ENCODE data around the gene IFI44L. TPM values are rescaled to one million over a fixed set of nuclear protein-coding genes. Genes with fewer than 3 reads are reported as not detected.
A peak's percentile ranks its signal among the peaks of the same experiment; 100 is the strongest.

The IFI44L gene
- total and polyA plus RNA-seq, 7 donors: 0.91 to 5.6 (median 2.5) TPM

DNA sequence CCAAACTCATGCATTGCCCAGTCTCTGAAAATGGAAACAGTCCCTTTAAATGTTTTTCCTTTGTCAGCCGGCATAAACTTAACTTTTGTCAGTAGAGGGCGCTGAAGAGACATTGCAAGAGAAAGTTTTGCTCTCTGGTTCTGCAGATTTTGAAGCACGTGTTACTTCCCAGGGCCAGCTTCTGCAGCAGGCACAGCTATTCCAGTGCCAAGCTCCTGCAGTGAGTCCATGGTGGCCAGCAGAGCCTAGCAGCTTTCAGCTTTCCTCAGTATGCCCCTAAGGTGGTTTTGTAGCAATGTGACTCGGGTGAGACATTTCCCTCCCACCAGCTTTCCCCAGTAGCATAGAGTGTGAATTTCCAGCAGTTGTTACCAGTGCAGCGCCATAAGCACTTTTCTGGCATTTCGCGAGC is 2.6 kb upstream of the IFI44L start:
- intact Hi-C loops (cut with DNase I): loop anchor here (1.0 to 10.0 kb wide), 4 partner anchors 55 to 473 kb away; no protein-coding TSS in a partner anchor
- no peaks in the 10 kb centered on the region for H3K36me3 ChIP-seq (ENCODE audit: insufficient read depth in 1 of 2, low read depth in 1 of 2)
- WGBS, 3 donors: 23 to 33% (median 24%) methylated on average over 7 of the region's 7 CpGs
- no peaks in the 10 kb centered on the region for H3K9me3 ChIP-seq
- H3K27ac ChIP-seq: no peak overlapping the region
- H3K27me3 ChIP-seq (ENCODE audit: insufficient read depth in 3 of 3, low read length in 2 of 3): no peaks in the 10 kb centered on the region
- DNase-seq (peak; percentile 53 to 70), ATAC-seq (peak; percentile 78 to 95 (median 92))
- TF ChIP-seq, protein P1, sequence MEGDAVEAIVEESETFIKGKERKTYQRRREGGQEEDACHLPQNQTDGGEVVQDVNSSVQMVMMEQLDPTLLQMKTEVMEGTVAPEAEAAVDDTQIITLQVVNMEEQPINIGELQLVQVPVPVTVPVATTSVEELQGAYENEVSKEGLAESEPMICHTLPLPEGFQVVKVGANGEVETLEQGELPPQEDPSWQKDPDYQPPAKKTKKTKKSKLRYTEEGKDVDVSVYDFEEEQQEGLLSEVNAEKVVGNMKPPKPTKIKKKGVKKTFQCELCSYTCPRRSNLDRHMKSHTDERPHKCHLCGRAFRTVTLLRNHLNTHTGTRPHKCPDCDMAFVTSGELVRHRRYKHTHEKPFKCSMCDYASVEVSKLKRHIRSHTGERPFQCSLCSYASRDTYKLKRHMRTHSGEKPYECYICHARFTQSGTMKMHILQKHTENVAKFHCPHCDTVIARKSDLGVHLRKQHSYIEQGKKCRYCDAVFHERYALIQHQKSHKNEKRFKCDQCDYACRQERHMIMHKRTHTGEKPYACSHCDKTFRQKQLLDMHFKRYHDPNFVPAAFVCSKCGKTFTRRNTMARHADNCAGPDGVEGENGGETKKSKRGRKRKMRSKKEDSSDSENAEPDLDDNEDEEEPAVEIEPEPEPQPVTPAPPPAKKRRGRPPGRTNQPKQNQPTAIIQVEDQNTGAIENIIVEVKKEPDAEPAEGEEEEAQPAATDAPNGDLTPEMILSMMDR (IDR thresholded peaks at IDR 0.05): peak; percentile 83
- peak overlapping the region; percentile 14 for H3K4me3 ChIP-seq
- H3K4me1 ChIP-seq: peaks cover 10% of the 10 kb centered on the region

DNA sequence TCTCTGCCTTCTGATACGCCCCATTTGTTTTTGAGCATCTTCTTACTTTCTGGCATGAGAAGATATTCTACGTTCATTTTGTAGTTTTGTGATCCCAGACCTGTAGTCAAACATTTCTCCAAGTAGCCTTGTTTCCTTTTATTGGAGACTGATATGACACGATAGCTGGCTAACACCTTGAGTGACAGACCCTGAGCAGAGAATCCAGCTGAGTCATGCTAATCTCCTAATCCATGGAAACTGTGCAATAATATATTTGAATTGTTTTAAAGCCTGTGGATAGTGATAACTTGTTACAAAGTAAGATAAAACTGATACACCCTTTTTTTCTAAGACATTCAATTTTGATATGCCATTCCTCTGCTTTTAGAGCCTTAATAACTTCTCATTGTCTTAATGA is 1.2 kb upstream of the IFI44L start:
- intact Hi-C loops (cut with DNase I): loop anchor here in 1 of 2 donors (2.0 to 10.0 kb wide), 2 partner anchors 54 to 474 kb away; no protein-coding TSS in a partner anchor
- TF ChIP-seq, protein P1 (IDR thresholded peaks at IDR 0.05): no peak
- Histone ChIP-seq H3K4me1 (peaks cover 10% of the 10 kb centered on the region), H3K36me3 (ENCODE audit: insufficient read depth in 1 of 2, low read depth in 1 of 2) (no peaks in the 10 kb centered on the region), H3K9me3 (no peaks in the 10 kb centered on the region), H3K27me3 (ENCODE audit: insufficient read depth in 3 of 3, low read length in 2 of 3) (no peaks in the 10 kb centered on the region), H3K4me3 (peak overlapping the region; percentile 58), H3K27ac (peak overlapping the region; percentile 58)
- ATAC-seq: no peak
- DNase-seq: no peak
- 34 to 48% (median 45%) methylated on average over 3 of the region's 3 CpGs for WGBS, 3 donors

DNA sequence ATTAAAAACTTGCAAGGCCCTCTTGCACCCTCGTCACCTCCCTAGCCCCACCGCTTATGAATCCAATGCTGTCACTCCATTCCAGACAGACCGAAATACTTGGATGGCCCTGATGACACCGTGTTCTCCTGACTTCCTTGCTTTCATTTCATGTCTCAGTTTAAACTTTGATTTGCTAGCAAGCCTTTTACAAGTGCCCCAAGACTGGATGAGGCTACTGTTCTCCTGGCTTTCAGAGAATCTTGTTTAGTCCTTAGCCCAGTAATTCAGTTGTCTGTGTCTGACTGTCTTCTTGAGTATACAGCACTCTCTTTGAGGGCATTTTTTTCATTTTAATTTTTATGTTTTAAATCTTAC is 824 bp upstream of the IFI44L start:
- WGBS, 3 donors: 16 to 30% (median 17%) methylated on average over 4 of the region's 4 CpGs

DNA sequence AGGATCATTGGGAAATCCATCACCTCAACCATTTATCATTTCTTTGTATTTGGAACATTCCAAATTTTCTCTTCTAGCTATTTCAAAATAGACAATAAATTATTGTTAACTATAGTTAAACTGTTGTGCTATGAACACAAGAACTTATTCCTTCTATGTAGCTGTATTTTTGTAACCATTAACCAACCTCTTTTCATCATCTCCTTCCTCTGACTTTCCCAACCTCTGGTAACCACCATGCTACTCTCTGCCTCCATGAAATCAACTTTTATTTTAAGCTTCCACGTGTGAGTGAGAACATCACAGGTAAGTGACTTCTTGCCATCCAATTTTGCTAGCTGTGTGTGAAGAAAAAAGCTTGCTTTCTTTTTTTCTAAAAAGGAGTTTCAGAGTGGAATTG is 418 bp downstream of the IFI44L start:
- 0 to 3% (median 3%) methylated on average over 1 of the region's 1 CpG for WGBS, 3 donors
- H3K27ac ChIP-seq: peak overlapping the region; percentile 58
- DNase-seq: no peak

More for the DNA sequence above, 824 bp upstream of the IFI44L start:
- TF ChIP-seq, protein P1 (IDR thresholded peaks at IDR 0.05): no peak
- Histone ChIP-seq H3K27ac (peak overlapping the region; percentile 58), H3K4me3 (peak overlapping the region; percentile 58), H3K27me3 (ENCODE audit: insufficient read depth in 3 of 3, low read length in 2 of 3) (no peaks in the 10 kb centered on the region), H3K36me3 (ENCODE audit: insufficient read depth in 1 of 2, low read depth in 1 of 2) (no peaks in the 10 kb centered on the region), H3K4me1 (peaks cover 10% of the 10 kb centered on the region), H3K9me3 (no peaks in the 10 kb centered on the region)
- intact Hi-C loops (cut with DNase I): loop anchor here in 1 of 2 donors (2.0 to 10.0 kb wide), 2 partner anchors 53 to 475 kb away; no protein-coding TSS in a partner anchor
- peak; percentile 9 to 48 (median 42) for ATAC-seq
- DNase-seq: no peak

More for the DNA sequence above, 418 bp downstream of the IFI44L start:
- H3K27me3 ChIP-seq (ENCODE audit: insufficient read depth in 3 of 3, low read length in 2 of 3): no peaks in the 10 kb centered on the region
- peak overlapping the region; percentile 58 for H3K4me3 ChIP-seq
- intact Hi-C loops (cut with DNase I): no loop called here
- no peaks in the 10 kb centered on the region for H3K9me3 ChIP-seq
- TF ChIP-seq, protein P1 (IDR thresholded peaks at IDR 0.05): no peak
- H3K4me1 ChIP-seq: peaks cover 10% of the 10 kb centered on the region
- no peak for ATAC-seq
- H3K36me3 ChIP-seq (ENCODE audit: insufficient read depth in 1 of 2, low read depth in 1 of 2): no peaks in the 10 kb centered on the region
